ENCODE results near the gene WDR37. TPM values are rescaled to one million over a fixed set of nuclear protein-coding genes. Genes with fewer than 3 reads are reported as not detected.

WDR37 gene
- total and polyA plus RNA-seq, 9 of the 15 experiments (the other 6 are each of a cell fraction or from before 2014, with no cell fraction given), result 2.3 to 11.6 (median 6.7) TPM

GRCh38 chr10:1056326-1057105 is at the start of gene WDR37 (continued):
- TF ChIP-seq SAFB2 (IDR thresholded peaks at IDR 0.05; ENCODE audit: borderline replicate concordance, low read depth, low read length, severe bottlenecking) (no peak), LEF1 (IDR thresholded peaks at IDR 0.05) (no peak), HIVEP1 (CRISPR knock-in tag; IDR thresholded peaks at IDR 0.05) (no peak), CEBPZ (IDR thresholded peaks at IDR 0.05; ENCODE audit: borderline replicate concordance, low read depth, low read length) (peak; percentile 43; the same call in 1 of the 2 replicates), CBFA2T3 (IDR thresholded peaks at IDR 0.05) (0 out of 2 replicates have a peak, but pooled peaks have one; percentile 2), KLF10 (CRISPR knock-in tag; IDR thresholded peaks at IDR 0.05) (no peak), CBFB (CRISPR knock-in tag; IDR thresholded peaks at IDR 0.05) (no peak), CC2D1A (IDR thresholded peaks at IDR 0.05) (no peak), GATAD2A (IDR thresholded peaks at IDR 0.05) (peak; percentile 89; the same call in 1 of the 2 replicates), ZNF785 (CRISPR knock-in tag; IDR thresholded peaks at IDR 0.05) (no peak), ZNF184 (CRISPR knock-in tag; IDR thresholded peaks at IDR 0.05) (no peak), ATF7 (IDR thresholded peaks at IDR 0.05) (peak; percentile 74; the same call in 1 of the 2 replicates), ZNF3 (CRISPR knock-in tag; IDR thresholded peaks at IDR 0.05) (no peak), HNRNPUL1 (IDR thresholded peaks at IDR 0.05; ENCODE audit: low read length) (no peak), EP400 (IDR thresholded peaks at IDR 0.05) (peak; percentile 70; the same call in 1 of the 2 replicates), GTF2A2 (tag; IDR thresholded peaks at IDR 0.05) (no peak), ELF1 (tag; IDR thresholded peaks at IDR 0.05) (peak; percentile 92), NR3C1 (CRISPR knock-in tag; IDR thresholded peaks at IDR 0.05) (0 out of 2 replicates have a peak, but pooled peaks have one; percentile 33), MTA2 (IDR thresholded peaks at IDR 0.05; ENCODE audit: low read depth) (no peak), FUS (optimal IDR thresholded peaks at IDR 0.05; ENCODE audit: low read depth, low read length) (no peak), ZNF282 (CRISPR knock-in tag; IDR thresholded peaks at IDR 0.05) (0 out of 2 replicates have a peak, but pooled peaks have one; percentile 40), GTF2E2 (tag; IDR thresholded peaks at IDR 0.05) (no peak; the same call in 1 of the 2 replicates), XRCC3 (IDR thresholded peaks at IDR 0.05) (no peak), ZNF778 (CRISPR knock-in tag; IDR thresholded peaks at IDR 0.05) (no peak), ZNF274 (IDR thresholded peaks at IDR 0.05; ENCODE audit: borderline replicate concordance, low read depth, low read length) (no peak), POU5F1 (IDR thresholded peaks at IDR 0.05; ENCODE audit: borderline replicate concordance, low read depth, low read length, partially characterized antibody) (no peak), KAT8 (IDR thresholded peaks at IDR 0.05; ENCODE audit: low read depth) (no peak), TRIM28 (IDR thresholded peaks at IDR 0.05) (no peak; the same call in 1 of the 2 replicates), TCFL5 (CRISPR knock-in tag; conservative IDR thresholded peaks at IDR 0.05) (no peak)

All from K562 (cell line).